SH-SY5Y (cell line): ENCODE data around the gene SND1.

Experiments used
- GATA2 ChIP-seq: IDR thresholded peaks from 2 replicates; pipeline ENCODE4 v1.6.1; 2011; ENCODE audit warnings: mild to moderate bottlenecking, low read depth, low read length
- GATA3 ChIP-seq: IDR thresholded peaks from 2 replicates; pipeline ENCODE4 v1.6.1; 2011; ENCODE audit warnings: low read depth, mild to moderate bottlenecking, low read length, moderate library complexity

GRCh38 chr7:127782075-127782474, 130.1 kb downstream of the SND1 start:
- TF ChIP-seq GATA2 (peak; percentile 89), GATA3 (peak; percentile 71; the same call in 1 of the 2 replicates)
